ENCODE results near the gene NSG2.

NSG2 gene

GRCh38 chr5:174155706-174156105 lies 110.2 kb downstream of the NSG2 start:
- H3K9me3 Mint-ChIP-seq = peaks cover 22% of the 10 kb centered on the region
- no peak for DNase-seq
- H3K27me3 Mint-ChIP-seq (ENCODE audit: low read depth, poor library complexity) = peaks cover 44% of the 10 kb centered on the region
- H3K27ac Mint-ChIP-seq = no peak overlapping the region
- no peak for TF ChIP-seq CTCF (IDR thresholded peaks at IDR 0.05)
- H3K4me1 Mint-ChIP-seq = peaks cover 11% of the 10 kb centered on the region
- H3K4me3 Mint-ChIP-seq = no peak overlapping the region
- peaks cover 5% of the 10 kb centered on the region for H3K36me3 Mint-ChIP-seq (ENCODE audit: low read depth)

GRCh38 chr5:174157048-174157447 lies 111.5 kb downstream of the NSG2 start:
- H3K27ac Mint-ChIP-seq = no peak overlapping the region
- H3K4me1 Mint-ChIP-seq = peaks cover 5% of the 10 kb centered on the region
- DNase-seq = no peak
- peaks cover 22% of the 10 kb centered on the region for H3K9me3 Mint-ChIP-seq
- peaks cover 44% of the 10 kb centered on the region for H3K27me3 Mint-ChIP-seq (ENCODE audit: low read depth, poor library complexity)
- H3K36me3 Mint-ChIP-seq (ENCODE audit: low read depth) = peaks cover 5% of the 10 kb centered on the region
- no peak for TF ChIP-seq CTCF (IDR thresholded peaks at IDR 0.05)
- no peak overlapping the region for H3K4me3 Mint-ChIP-seq

Data from nephron progenitor cell (in vitro differentiated cells).